8988T (cell line): ENCODE data around the gene THYN1.

ENCODE experiments used
- DNase-seq: peaks from one replicate; pipeline ENCODE4 v3.0.0; 2011

THYN1 gene

GRCh38 chr11:134207538-134208239, 45.5 kb downstream of the THYN1 start:
- no peak for DNase-seq

- no peak for DNase-seq
These were observed 47.0 kb downstream of the THYN1 start for GRCh38 chr11:134206185-134206584.

- DNase-seq, result no peak
These were observed 47.4 kb downstream of the THYN1 start for GRCh38 chr11:134205729-134206128.

GRCh38 chr11:134202661-134203060, 50.5 kb downstream of the THYN1 start:
- no peak for DNase-seq

- DNase-seq, result no peak
These were observed 52.5 kb downstream of the THYN1 start for GRCh38 chr11:134200688-134201087.

- DNase-seq, result no peak
These were observed 53.6 kb downstream of the THYN1 start for GRCh38 chr11:134199531-134199930.
